ENCODE data around the gene NEUROD2. TPM values are rescaled to one million over a fixed set of nuclear protein-coding genes. Genes with fewer than 3 reads are reported as not detected.

Gene NEUROD2
- total and polyA plus RNA-seq, 2 of the 13 experiments (the other 11 are each of a cell fraction or from before 2014, with no cell fraction given) = not detected

DNA sequence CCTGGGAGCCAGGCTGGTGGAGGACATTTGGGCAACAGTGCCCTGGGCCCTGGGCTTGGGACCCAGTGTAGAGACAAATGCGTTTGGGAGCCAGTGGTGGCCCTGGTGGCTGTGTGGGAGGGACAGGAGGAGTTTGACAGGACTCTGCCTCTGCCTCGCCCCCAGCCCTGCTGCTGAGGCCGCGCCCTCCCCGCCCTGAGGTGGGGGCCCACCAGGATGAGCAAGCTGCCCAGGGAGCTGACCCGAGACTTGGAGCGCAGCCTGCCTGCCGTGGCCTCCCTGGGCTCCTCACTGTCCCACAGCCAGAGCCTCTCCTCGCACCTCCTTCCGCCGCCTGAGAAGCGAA lies 45.6 kb upstream of the NEUROD2 start:
- ChIA-PET CTCF (ENCODE audit: low intra/inter-chr PET ratio, low total read pairs) (interaction anchor here (1.3 to 4.0 kb wide), 4 partner anchors 15 to 105 kb away, joined by 4 to 71 read pairs (median 8); partner anchors contain the start of gene PNMT), POLR2A (interaction anchor here (0.7 to 2.6 kb wide), 18 partner anchors 10 to 192 kb away, joined by 3 to 21 read pairs (median 6); partner anchors contain the start of genes CDK12, ERBB2, PGAP3 and PNMT)
- FAIRE-seq = no peak
- no TSS peak for BruUV-seq (replicated peaks)
- Histone ChIP-seq H4K20me1 (ENCODE audit: insufficient read depth, low read length) (peaks cover 4% of the 10 kb centered on the region; the same call in 1 of the 2 replicates), H3K4me2 (ENCODE audit: low read depth, low read length) (peak overlapping the region; percentile 81), H3K9me3 (ENCODE audit: low read length) (no peaks in the 10 kb centered on the region), H3K4me3 (replicated peaks in 1 of 3; ENCODE audit: insufficient read depth in 1 of 3, low read depth in 2 of 3, low read length in 3 of 3) (peak overlapping the region in 1 of 3 experiments; percentile 54; a peak in 1 of 6 replicates), H3K9ac (ENCODE audit: insufficient read depth, low read depth, low read length) (0 out of 2 replicates have a peak overlapping the region, but pooled peaks have one; percentile 19), H3K79me2 (ENCODE audit: insufficient read depth, low read length) (no peaks in the 10 kb centered on the region), H3K4me1 (ENCODE audit: insufficient read depth, low read length) (peaks cover 31% of the 10 kb centered on the region), H2AFZ (ENCODE audit: low read length) (no peak overlapping the region), H3K36me3 (replicated peaks in 1 of 2; ENCODE audit: control insufficient read depth in 1 of 2, insufficient read depth in 2 of 2, low read length in 2 of 2) (peaks cover 6 to 9% of the 10 kb centered on the region in 2 experiments; a peak in 4 of 5 replicates), H3K27ac (ENCODE audit: extremely low read length, insufficient read depth, low read length) (peak overlapping the region; percentile 48), H3K27me3 (ENCODE audit: control insufficient read depth in 1 of 2, insufficient read depth in 2 of 2, low read length in 2 of 2) (no peaks in the 10 kb centered on the region)
- 75% methylated on average over 8 of the region's 12 CpGs for WGBS (ENCODE audit: low lambda C conversion rate)
- in situ Hi-C loops (cut with HindIII; ENCODE audit: extremely low pct_ligation_motif_present, low pct_unique_long_range_greater_than_20kb) (no loop called here), intact Hi-C loops (cut with micrococcal nuclease; ENCODE audit: unreplicated experiment) (loop anchor here (2.0 kb wide), 1 partner anchor 30 kb away; no protein-coding TSS in a partner anchor)
- DNase-seq (ENCODE audit: low spot score) = no peak
- peak; percentile 46 for ATAC-seq
- TF ChIP-seq TOPORS (CRISPR knock-in tag; IDR thresholded peaks at IDR 0.05) (0 out of 2 replicates have a peak, but pooled peaks have one; percentile 39), IKZF4 (CRISPR knock-in tag; IDR thresholded peaks at IDR 0.05; ENCODE audit: borderline replicate concordance, low read depth, not compliant biosample characterization) (no peak), DNMT1 (CRISPR knock-in tag; IDR thresholded peaks at IDR 0.05) (no peak), DMAP1 (CRISPR knock-in tag; IDR thresholded peaks at IDR 0.05) (0 out of 2 replicates have a peak, but pooled peaks have one; percentile 43), ZNF501 (CRISPR knock-in tag; IDR thresholded peaks at IDR 0.05) (peak; percentile 5; the same call in 1 of the 2 replicates), XRCC5 (optimal IDR thresholded peaks at IDR 0.05; ENCODE audit: low read length) (no peak), CREB3 (CRISPR knock-in tag; IDR thresholded peaks at IDR 0.05) (no peak), CSRNP1 (CRISPR knock-in tag; IDR thresholded peaks at IDR 0.05) (peak; percentile 77; the same call in 1 of the 2 replicates), ZNF225 (CRISPR knock-in tag; IDR thresholded peaks at IDR 0.05) (no peak), ZFP91 (CRISPR knock-in tag; IDR thresholded peaks at IDR 0.05; ENCODE audit: borderline replicate concordance) (0 out of 2 replicates have a peak, but pooled peaks have one; percentile 34), ZNF670 (CRISPR knock-in tag; IDR thresholded peaks at IDR 0.05; ENCODE audit: borderline replicate concordance) (no peak), ZNF83 (CRISPR knock-in tag; IDR thresholded peaks at IDR 0.05; ENCODE audit: borderline replicate concordance) (peak; percentile 22; the same call in 1 of the 2 replicates), RFX5 (IDR thresholded peaks at IDR 0.05; ENCODE audit: low read depth, low read length) (no peak), NFE2L1 (CRISPR knock-in tag; IDR thresholded peaks at IDR 0.05; ENCODE audit: borderline replicate concordance) (no peak)
- TF ChIP-seq, protein P1, sequence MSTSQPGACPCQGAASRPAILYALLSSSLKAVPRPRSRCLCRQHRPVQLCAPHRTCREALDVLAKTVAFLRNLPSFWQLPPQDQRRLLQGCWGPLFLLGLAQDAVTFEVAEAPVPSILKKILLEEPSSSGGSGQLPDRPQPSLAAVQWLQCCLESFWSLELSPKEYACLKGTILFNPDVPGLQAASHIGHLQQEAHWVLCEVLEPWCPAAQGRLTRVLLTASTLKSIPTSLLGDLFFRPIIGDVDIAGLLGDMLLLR (CRISPR knock-in tag; IDR thresholded peaks at IDR 0.05) = no peak

All from HepG2 (cell line).